ENCODE measurements around the gene LINGO1. TPM values are rescaled to one million over a fixed set of nuclear protein-coding genes. Genes with fewer than 3 reads are reported as not detected.

Gene LINGO1
- total RNA-seq, 1 experiment from 2014 or later: not detected

DNA sequence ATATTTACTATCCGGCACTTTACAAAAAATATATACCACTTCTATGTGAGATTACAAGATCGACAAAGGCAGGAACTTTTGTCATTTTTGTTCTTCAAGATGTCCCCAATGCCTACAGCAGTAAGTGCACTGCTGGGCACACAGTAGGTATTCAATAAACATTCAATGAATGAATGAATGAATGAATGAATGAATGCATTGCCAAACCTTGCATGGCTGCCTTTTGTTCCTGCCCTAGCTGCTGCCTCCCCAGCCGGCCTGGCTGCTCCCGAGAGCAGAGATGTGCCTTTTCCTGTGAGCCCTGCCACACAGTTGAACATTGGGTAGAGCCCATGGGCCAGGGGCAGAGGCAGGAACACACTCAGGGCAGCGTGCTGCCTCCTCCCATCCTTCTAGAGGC lies 37.5 kb downstream of the LINGO1 start:
- no peak for DNase-seq (ENCODE audit: low read depth)

DNA sequence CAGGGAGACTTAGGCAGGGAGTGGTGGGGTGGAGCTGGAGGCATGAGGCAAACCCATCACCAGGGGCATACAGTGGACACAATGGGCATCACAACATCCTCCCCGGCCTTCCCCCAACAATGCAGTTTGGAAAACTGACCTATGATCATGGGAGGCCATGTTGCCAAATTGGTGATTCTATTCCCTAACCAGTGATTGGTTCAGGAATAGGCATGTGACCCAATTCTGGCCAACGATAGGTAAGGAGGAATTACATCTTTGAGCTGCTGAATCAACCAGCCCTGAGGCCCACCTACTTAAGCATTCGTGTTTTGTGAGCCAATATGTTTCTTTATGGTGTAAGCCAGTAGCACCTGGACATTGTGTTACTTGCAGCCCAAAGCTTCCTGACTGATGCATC lies 40.0 kb downstream of the LINGO1 start:
- DNase-seq (ENCODE audit: low read depth): no peak

DNA sequence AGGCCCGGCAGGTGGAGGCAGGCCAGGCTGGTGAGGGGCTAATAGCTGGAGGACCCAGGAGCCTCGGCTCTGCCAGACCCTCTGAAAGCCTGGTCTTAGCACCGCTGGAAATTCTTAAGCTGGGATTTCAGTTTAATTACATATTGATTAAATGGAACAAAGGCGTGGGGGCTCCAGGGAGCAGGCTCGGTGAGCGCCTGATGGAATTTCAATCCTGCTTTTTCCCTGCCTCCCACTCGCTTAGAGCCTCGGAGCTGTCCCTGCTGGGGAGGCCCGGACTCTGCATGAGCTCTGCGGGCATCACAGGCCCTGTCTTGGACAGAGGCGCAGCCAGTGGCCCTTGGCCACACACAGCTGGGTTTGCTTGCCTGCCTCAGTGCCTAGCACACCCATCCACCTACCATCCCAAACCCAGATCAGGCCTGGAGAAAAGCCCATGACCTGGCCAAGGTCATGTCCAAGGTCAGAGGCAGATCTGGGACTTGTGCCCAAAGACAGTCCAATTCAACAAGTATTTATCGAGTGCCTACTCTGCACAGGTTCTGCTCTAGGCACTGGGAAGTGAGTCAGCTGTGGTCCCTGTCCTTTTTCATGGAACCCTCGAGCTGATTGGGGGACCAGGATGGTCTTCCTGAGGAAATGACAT lies 40.6 kb downstream of the LINGO1 start:
- no peak for DNase-seq (ENCODE audit: low read depth)

DNA sequence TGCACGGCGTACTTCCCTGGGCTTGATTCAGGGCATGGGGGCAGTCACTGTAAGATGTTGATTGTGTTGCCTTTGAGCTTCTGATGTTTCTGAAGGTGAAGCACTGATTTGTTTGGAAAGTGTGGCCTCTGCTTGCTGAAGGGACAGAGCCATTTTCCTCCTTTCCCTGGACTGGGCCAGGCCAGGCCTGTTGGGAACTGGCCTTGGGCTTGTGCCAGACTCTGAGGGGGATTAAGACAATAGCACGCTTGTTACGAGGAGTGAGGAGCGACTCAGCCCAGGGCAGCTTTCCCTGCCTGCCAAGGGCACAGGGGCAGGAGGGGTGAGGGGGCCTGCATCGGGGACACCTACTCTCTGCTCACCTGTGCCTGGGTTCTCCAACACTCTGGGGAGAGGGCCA lies 42.9 kb downstream of the LINGO1 start:
- no peak for DNase-seq (ENCODE audit: low read depth)

DNA sequence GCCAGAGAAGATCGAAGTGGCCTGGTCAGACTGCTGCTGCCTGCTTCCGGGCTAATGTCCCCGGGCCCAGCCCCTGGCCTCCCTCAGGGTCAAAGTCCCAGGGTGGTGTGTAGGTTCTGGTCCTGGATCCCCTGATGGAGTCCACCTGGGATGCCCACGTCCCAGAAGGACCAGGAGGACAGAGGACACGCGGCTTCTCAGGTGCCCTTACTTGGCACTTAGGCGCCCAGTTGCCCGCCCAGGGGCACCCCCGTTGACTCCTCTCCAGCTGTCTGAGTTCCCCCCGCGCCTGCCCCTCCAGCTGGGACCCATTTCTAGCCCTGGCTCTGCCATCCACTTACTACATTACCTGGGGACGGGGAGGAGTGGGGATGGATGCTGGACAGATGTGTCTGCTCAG lies 44.6 kb downstream of the LINGO1 start:
- no peak for DNase-seq (ENCODE audit: low read depth)

DNA sequence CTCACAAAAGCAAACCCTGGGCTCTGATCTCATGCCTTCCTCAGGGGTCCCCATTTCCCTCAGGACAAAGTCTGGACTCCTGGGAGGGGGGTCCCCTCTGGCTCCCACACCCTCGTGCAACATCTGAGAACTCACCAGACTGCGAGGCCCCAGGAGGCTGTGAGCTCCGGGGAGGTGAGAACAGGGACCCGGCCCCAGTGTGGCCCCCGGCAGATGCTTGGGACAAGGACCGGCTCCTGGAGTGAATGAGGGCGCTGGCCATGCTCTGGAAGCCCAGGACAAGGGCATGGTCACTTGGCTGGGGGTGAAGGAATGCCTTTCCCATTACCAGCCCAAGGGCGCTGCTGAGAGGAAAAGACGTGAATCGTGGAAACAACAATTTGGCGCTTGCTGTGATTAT lies 48.0 kb downstream of the LINGO1 start:
- no peak for DNase-seq (ENCODE audit: low read depth)

DNA sequence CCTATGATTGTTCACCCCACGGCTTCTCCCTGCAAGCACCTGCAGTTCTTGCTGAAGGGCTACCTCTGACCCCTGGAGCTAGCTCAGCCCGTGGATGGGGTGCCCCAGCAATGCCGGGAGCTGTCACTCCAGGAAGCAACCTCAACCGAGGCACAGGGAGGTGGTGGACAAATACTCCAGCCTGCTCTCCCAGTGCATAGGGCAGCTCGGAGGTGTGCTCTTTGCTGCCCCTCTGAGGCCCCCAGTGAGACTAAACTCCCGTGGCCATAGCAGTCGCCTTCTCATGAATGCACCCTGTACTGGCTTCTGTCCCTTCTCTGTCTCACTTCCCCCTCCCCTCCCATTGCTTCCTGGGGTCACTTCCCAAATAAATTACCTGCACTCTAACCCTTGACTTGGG lies 48.5 kb downstream of the LINGO1 start:
- no peak for DNase-seq (ENCODE audit: low read depth)

DNA sequence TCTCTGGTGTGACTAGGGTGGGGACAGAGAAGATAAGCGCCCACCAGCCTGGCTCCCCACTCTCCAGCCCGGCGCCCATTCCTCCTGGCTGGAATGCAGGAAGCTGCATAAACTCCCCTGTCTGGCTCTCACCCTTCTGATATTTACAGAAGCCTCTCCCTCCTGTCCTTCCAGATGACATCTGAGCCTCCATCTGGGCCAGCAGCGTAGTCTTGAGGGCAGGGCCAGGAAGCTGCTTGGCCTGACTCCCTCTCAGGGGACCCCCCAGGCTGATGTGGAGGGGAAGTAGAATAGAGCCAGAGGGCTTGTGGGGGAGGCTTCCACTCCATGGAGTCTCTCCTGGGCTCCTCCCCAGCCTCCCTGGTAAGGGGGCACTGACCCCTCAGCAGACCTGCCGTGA lies 49.9 kb downstream of the LINGO1 start:
- no peak for DNase-seq (ENCODE audit: low read depth)

DNA sequence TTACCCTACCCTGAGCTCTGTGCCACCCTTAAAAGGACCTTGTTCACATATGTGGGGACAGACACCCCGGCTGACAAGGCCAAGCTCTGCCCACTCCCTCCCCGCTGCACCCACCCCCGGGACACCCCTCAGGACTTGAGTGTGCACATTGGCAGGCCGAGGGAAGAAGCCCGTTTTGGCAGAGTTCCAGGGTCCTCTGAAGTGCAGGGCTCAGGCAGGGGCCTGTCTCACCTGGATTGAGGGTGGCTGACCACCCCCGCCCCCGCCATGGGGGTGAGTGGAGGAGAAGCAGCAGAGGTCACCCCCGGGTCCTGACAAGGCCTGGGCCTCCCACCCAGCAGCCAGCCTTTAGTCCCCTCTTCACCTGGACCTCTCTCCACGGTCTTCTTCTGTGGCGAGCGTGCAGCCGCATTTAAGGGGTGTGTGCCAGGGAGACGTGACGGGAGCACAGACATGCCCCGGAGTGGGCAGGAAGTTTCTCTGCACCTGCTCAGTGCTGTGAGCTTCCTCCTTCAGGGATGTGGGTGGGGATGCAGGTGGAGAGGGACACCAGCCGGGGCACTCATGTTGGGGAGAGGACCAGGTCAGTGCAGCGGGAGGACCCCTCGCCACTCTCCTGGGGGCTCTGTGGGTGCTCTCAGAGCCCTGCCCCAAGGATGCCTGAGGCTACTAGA lies 50.7 kb downstream of the LINGO1 start:
- DNase-seq (ENCODE audit: low read depth): no peak

DNA sequence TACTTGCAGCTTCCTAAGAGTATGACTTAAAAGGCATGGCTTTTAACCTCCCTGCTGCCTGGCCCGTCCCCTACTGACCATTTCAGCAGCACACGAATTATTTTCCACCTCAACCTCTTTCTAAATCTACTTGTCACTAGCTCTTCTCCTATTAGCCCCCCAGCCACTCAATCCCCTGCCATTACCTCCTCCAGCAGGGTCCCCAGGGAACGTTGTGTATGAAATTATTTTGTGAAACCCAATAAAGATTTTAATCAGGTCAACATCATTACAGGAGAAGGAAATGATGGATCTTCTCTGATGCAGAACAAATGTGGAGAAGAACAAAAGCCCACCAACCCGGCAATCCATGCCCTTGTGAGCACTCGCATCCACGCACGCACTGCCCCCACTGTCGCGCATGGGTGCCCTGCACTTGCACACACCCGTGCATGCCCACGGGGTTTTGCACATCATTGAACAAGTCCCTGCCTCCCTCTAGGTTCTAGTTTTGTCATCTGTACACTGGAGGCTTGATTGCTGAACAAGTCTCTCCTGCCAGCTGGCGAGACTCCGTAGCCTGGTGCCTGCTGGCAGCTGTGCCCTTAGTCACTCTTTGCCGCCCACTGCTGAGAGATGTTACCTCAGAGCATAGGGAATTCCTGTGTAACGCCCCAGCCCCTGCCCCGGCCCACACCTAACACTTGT lies 51.6 kb downstream of the LINGO1 start:
- DNase-seq (ENCODE audit: low read depth): no peak

DNA sequence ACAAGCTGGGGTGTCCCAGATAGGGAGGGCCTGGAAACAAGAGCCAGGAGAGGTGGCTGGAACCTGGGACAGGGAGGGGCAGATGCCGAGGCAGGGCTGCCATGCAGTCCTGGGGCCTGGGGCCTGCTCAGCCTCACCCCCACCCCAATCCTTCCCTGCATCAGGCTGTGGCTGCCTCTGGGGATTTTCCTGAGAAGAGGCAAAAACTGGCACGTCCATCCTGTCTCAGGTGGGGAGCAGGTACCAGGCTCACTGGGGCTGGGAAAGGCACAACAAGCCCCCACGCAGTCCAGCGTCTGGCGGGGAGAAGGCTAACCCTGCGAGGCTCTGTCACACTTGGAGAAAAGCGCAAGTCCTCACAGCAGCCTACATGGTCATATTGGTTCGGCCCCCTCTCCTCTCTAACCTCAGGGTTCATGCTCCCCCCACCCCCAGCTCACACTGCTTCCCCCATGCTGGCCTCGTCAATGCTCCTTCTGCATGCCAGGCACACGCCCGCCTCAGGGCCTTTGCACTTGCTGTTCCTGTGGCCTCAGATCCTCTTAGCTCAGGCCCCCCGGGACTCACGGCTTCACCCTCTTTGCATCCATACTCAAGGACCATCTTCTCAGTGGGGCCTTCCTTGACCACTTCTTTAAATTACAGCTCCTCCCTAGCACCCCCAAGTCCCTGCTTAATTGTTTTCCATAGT lies 53.1 kb downstream of the LINGO1 start:
- DNase-seq (ENCODE audit: low read depth): no peak

DNA sequence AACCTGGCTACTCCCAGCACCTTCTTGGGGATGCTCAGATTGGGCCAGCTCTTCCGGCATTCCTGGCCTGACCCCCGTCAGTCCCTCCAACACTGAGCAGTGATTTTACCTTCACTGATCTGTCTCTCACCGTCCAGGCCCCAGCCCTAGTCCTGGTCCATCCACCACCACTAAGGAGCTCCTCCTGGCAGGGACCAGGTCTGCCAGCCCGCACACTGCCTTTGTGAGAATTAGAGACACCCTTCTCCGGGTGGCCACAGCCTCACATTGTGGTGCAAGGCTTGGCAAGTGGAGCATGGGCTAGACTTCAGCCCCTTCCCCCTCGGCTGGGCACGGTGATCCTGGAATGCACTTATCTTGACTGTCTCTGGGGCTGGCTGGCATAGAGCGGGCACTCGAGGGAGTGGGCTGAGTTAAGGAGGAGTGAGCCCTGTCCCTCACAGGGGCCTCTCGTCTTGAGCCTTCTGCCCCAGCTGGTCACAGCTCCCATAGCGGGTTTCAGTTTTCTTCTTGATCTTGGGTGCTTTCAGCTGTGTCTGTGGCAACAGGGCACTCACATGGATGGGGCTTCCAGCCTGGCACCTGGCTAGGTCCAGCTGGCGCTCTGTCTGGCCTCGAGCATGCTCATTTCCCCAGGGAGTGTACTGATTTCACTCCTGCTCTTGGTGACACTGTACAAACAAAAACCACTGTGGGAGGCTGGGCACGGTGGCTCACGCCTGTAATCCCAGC lies 53.9 kb downstream of the LINGO1 start:
- no peak for DNase-seq (ENCODE audit: low read depth)

DNA sequence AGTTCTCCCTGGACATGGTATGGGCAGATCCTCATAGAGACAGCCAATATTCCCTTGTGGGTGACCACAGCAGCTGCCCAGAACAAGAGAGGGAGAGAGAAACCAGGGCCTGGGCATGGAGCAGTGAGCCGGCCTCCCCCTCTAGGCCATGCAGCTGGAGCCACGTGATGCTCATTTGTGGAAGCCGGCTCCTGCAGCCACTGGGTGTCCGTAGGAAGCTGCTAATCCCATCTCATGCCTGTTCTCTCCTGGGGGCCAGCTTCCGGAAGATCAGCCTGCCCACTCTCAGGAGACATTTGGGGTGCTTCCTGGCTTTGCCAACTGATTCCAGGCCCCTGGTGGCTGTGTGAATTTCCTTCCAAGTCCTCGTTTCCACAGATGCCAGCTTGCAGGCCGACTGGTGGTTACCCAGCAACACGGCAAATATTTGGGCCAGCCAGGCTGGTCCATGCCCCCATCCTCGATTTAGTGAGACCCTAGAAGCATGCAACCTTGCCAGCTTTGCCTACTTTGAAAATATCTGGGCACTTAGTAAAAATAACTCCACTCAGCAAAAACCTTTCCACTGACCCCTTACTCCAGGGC lies 55.3 kb downstream of the LINGO1 start:
- DNase-seq (ENCODE audit: low read depth): peak; percentile 26

DNA sequence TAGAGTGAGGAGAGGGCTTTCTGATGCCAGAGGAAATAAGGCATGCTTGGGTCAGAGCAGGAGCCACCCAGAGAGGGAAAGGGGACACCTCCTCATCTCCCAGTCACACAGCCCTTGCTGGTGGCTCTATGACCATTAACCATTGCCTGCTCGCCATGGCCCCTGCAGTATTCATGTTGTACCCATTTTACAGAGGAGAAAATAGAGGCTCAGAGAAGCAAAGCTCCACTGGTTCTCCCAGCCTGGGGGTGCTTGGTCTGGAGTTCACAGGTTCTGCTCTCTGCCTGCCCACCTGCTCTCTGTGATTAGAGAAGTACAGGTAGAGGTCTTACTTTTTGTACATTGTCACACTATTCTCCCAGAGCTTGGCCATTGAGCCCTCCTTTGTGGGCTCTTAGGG lies 56.2 kb downstream of the LINGO1 start:
- no peak for DNase-seq (ENCODE audit: low read depth)

DNA sequence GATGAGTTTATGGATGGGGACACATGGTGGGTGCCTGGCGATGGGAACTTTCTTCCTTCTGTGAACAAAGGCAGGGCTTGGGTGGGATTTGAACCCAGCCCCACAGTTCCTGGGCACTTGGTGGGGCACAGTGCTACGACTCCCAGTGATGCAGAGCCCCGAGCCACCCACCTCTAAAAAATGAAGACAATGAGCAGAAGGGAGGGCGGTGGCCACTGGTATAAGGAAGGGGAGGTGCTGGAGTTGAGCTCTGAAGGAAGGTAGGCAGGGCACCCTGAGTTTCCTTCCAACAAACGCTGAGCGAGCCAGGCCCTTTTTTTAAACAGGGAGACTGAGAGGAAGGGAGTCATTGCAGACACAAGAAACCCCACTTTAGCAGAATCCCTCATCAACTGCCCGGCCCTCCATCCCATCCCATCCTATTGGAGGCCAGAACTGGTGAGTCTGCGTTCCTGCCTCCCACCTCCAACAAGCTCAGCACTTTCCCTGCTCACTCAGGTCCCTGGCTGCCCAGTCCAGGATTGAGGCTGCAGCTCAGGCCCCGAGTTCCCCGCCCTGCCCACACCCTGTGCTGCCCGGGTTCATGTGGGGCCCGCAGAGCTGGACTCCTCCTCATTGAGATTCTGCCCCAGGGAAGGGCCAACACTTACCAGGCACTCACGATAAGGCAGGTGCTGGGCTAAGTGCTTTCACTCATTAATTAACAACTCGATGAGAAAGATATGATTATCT lies 57.3 kb downstream of the LINGO1 start:
- no peak for DNase-seq (ENCODE audit: low read depth)

DNA sequence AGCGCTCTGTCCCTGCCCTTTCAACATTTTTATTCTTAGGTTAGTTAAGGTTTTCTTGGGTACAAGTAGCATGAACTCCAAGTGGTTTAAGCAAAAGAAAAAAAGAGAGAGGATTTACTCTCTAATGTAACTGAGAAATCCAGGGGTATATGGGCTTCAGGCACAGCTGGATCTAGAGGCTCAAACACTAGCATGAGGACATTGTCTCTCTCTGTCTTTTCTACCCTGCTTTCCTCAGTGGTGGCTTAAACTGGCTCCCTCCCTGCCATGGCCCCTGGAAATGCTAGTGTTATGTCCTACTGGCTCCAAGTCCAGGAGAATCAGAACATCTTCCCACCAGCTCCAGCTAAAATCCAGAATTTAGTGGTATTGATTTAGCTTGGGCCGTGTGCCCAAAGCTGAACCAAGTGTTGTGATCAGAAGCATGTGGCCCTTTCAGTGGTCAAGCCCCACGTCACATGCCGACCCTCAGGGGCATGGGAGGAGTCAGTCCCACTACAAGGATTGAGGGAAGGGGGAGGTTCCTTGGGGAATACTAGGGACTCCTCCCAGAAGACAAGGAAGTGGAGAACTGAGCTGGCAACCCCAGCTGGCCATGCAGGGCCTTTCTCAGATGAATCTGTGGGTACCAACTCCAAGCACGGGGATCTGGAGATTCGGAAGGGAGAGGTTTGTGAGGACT lies 58.0 kb downstream of the LINGO1 start:
- DNase-seq (ENCODE audit: low read depth): no peak

DNA sequence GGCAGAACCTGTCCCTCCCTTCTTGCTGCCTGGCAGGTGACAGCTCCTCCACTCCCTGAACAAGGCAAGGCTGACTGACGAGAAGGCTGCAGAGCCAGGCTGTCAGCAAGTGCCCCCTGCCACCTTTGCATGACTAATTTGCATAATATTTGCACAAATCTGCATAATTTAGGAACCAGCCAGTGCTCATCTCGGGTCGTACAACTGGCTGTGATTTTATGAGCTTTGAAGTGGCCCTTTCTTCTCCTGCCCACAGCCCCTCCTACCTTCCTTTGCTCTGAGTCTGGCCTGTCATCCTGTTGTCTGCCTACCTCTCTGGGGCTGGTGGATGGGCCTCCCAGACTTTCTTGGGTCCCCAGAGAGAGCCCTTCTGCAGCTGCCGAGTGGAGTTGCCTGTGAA lies 58.9 kb downstream of the LINGO1 start:
- no peak for DNase-seq (ENCODE audit: low read depth)

DNA sequence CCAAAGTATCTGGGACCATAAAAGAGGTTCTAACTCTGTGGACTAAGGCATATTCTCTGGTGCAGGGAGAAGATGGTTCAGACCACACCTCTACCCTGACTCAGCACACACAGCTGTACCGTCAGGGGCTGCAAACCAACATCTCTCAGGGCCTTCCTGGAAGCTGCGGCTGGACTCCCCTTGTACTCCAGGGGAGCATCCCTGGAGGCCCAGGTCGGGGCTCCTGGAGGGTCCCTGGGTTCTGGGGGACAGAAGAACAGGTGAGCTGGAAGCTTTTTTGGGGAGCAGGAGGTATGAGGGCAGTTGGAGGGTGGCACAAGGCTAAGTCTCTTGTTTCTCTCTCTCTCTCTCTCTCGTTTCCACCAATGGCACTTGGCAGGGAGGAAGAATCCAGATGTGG lies 60.5 kb downstream of the LINGO1 start:
- DNase-seq (ENCODE audit: low read depth): no peak

DNA sequence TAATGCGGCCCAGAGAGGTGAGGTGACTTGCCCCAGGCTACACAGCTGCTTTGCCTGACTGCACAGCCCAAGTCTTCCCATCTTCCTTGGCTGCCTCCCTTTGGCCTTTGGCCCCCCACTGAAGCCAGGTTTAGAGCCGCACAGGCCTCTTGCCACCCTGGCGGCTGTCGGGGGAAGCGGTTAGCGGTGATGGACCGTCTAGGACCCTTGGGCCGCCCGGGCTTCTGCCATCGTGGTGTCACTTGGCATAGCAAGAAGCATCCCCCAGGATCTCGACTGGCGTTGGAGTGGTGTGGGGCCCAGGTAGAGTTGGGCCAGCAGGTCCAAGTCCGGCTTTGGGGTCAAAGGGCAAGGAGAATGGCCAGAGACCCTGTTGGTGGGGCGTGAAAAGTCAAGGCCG lies 61.0 kb downstream of the LINGO1 start:
- DNase-seq (ENCODE audit: low read depth): no peak

DNA sequence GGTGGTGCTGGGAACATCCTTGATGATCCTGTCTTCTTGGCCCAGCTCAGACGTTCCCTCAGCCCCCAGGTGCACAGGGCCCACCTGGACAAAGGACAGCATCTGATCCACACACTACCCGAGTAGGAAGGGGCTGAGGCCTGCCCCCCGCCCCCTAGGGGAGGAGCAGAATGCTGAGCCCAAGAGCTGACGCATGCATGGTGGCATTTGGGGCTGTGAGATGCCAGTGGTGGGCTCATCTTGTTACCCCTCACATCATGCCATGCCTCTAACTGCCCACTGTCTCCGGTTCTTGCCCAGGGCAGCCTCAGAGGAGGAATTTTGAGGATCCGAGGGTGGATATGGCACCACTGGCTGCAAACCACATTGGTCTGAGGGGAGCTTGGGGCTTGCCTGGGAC lies 61.5 kb downstream of the LINGO1 start:
- DNase-seq (ENCODE audit: low read depth): no peak
